Astrocyte (in vitro differentiated cells and primary cell): ENCODE measurements around the gene MGAT3. TPM values are rescaled to one million over a fixed set of nuclear protein-coding genes. Genes with fewer than 3 reads are reported as not detected.

Experiments used
- DNase-seq: peaks from one replicate; pipeline ENCODE4 v3.0.0-alpha.2; 2010; ENCODE audit warnings: low read depth
- FAIRE-seq: peaks from 2 replicates; lab custom pipeline; 2011; peaks lifted over from hg19 to GRCh38; lab: Jason Lieb, UNC
- H2AFZ ChIP-seq: 2 replicates; pipeline ENCODE4 v1.6.0; 2012; ENCODE audit warnings: low read depth, low read length, inconsistent platforms
- H3K27ac ChIP-seq: 2 replicates; pipeline ENCODE4 v1.5.1; 2011; ENCODE audit warnings: low read depth, low read length, inconsistent platforms
- H3K27me3 ChIP-seq: 2 replicates; pipeline ENCODE4 v1.6.0; 2011; ENCODE audit warnings: low read length, inconsistent platforms; ENCODE audit not compliant: insufficient read depth
- H3K36me3 ChIP-seq: 2 replicates; pipeline ENCODE4 v1.5.1; 2011; ENCODE audit warnings: low read length, inconsistent platforms; ENCODE audit not compliant: insufficient read depth
- H3K4me1 ChIP-seq: 2 replicates; pipeline ENCODE4 v1.5.1; 2011; ENCODE audit warnings: low read length, inconsistent platforms; ENCODE audit not compliant: insufficient read depth
- H3K4me2 ChIP-seq: 2 replicates; pipeline ENCODE4 v1.6.0; 2012; ENCODE audit warnings: low read length, inconsistent platforms
- H3K4me3 ChIP-seq: 2 replicates; pipeline ENCODE4 v1.5.1; 2011; ENCODE audit warnings: low read depth, mild to moderate bottlenecking, low read length, inconsistent platforms; ENCODE audit not compliant: insufficient read depth
- H3K79me2 ChIP-seq: 2 replicates; pipeline ENCODE4 v1.6.0; 2012; ENCODE audit warnings: mild to moderate bottlenecking, low read length, inconsistent platforms; ENCODE audit not compliant: insufficient read depth
- H3K9ac ChIP-seq: 2 replicates; pipeline ENCODE4 v1.6.0; 2012; ENCODE audit warnings: mild to moderate bottlenecking, low read length, inconsistent platforms
- H3K9me3 ChIP-seq: 2 replicates; pipeline ENCODE4 v1.5.1; 2012; ENCODE audit warnings: low read depth, mild to moderate bottlenecking, low read length, inconsistent platforms; ENCODE audit not compliant: insufficient read depth
- H4K20me1 ChIP-seq: 2 replicates; pipeline ENCODE4 v1.6.0; 2012; ENCODE audit warnings: low read length, inconsistent platforms; ENCODE audit not compliant: insufficient read depth
- H3K27ac Mint-ChIP-seq: one replicate; pipeline ENCODE4 v1.8.0; 2021; ENCODE audit warnings: mild to moderate bottlenecking, mixed read lengths; ENCODE audit not compliant: unreplicated experiment
- H3K27me3 Mint-ChIP-seq: one replicate; pipeline ENCODE4 v1.8.0; 2021; ENCODE audit warnings: low read depth, mixed read lengths; ENCODE audit not compliant: unreplicated experiment
- H3K36me3 Mint-ChIP-seq: one replicate; pipeline ENCODE4 v1.8.0; 2021; ENCODE audit warnings: low read depth, mixed read lengths; ENCODE audit not compliant: unreplicated experiment
- H3K4me1 Mint-ChIP-seq: one replicate; pipeline ENCODE4 v1.8.0; 2021; ENCODE audit warnings: low read depth, mixed read lengths; ENCODE audit not compliant: unreplicated experiment
- H3K4me3 Mint-ChIP-seq: one replicate; pipeline ENCODE4 v1.8.0; 2021; ENCODE audit warnings: mild to moderate bottlenecking, moderate library complexity, mixed read lengths; ENCODE audit not compliant: unreplicated experiment
- H3K9me3 Mint-ChIP-seq: one replicate; pipeline ENCODE4 v1.8.0; 2021; ENCODE audit warnings: mild to moderate bottlenecking, mixed read lengths; ENCODE audit not compliant: unreplicated experiment
- EZH2 ChIP-seq: IDR thresholded peaks from 2 replicates; pipeline ENCODE4 v1.6.1; 2012; ENCODE audit warnings: mild to moderate bottlenecking, low read length, inconsistent platforms; ENCODE audit not compliant: insufficient read depth
- total RNA-seq: library from RNA; stranded (reverse); gene quantifications from 2 replicates; pipeline ENCODE4 v1.2.1, GENCODE V29; 2021
- TF ChIP-seq, protein P1 (sequence below): IDR thresholded peaks from 2 replicates; pipeline ENCODE4 v1.5.1; 2011; ENCODE audit warnings: low read depth, mild to moderate bottlenecking, inconsistent platforms, low read length, moderate library complexity; ENCODE audit not compliant: insufficient read depth

MGAT3 gene
- total RNA-seq, 1 donor from 2014 or later: 7.9 TPM

DNA sequence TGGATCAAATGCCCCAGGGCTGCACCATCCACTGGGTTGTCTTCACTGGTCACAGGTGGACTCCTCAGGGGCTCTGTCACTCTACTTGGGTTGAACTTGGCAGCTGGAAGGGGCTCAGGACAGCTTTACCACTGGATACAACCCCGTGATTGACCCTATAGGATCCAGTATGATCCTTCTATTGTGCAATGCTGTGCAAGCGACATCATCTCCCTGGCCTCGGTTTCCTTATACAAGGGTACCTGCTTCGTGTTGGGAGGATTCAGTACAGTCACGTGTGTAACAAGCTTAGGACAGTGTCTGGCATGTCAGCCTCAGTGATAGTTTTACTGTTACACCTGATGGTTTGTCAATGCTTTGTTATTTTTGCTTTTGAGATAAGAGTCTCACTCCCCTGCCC lies 24.8 kb downstream of the MGAT3 start:
- H3K79me2 ChIP-seq: no peaks in the 10 kb centered on the region
- no peak overlapping the region for H3K27ac ChIP-seq
- Mint-ChIP-seq H3K9me3 (peaks cover 2% of the 10 kb centered on the region), H3K27me3 (peaks cover 8% of the 10 kb centered on the region), H3K4me1 (peaks cover under 1% of the 10 kb centered on the region), H3K36me3 (no peaks in the 10 kb centered on the region), H3K27ac (no peak overlapping the region), H3K4me3 (no peak overlapping the region)
- no peak overlapping the region for H3K9ac ChIP-seq
- H3K4me3 ChIP-seq: no peak overlapping the region
- TF ChIP-seq EZH2: no peak
- TF ChIP-seq, protein P1, sequence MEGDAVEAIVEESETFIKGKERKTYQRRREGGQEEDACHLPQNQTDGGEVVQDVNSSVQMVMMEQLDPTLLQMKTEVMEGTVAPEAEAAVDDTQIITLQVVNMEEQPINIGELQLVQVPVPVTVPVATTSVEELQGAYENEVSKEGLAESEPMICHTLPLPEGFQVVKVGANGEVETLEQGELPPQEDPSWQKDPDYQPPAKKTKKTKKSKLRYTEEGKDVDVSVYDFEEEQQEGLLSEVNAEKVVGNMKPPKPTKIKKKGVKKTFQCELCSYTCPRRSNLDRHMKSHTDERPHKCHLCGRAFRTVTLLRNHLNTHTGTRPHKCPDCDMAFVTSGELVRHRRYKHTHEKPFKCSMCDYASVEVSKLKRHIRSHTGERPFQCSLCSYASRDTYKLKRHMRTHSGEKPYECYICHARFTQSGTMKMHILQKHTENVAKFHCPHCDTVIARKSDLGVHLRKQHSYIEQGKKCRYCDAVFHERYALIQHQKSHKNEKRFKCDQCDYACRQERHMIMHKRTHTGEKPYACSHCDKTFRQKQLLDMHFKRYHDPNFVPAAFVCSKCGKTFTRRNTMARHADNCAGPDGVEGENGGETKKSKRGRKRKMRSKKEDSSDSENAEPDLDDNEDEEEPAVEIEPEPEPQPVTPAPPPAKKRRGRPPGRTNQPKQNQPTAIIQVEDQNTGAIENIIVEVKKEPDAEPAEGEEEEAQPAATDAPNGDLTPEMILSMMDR: no peak
- FAIRE-seq (no peak), DNase-seq (no peak)
- no peaks in the 10 kb centered on the region for H3K36me3 ChIP-seq
- no peaks in the 10 kb centered on the region for H4K20me1 ChIP-seq
- H3K4me2 ChIP-seq: no peak overlapping the region
- no peaks in the 10 kb centered on the region for H3K9me3 ChIP-seq
- no peaks in the 10 kb centered on the region for H3K27me3 ChIP-seq
- no peak overlapping the region for H2AFZ ChIP-seq
- no peaks in the 10 kb centered on the region for H3K4me1 ChIP-seq

DNA sequence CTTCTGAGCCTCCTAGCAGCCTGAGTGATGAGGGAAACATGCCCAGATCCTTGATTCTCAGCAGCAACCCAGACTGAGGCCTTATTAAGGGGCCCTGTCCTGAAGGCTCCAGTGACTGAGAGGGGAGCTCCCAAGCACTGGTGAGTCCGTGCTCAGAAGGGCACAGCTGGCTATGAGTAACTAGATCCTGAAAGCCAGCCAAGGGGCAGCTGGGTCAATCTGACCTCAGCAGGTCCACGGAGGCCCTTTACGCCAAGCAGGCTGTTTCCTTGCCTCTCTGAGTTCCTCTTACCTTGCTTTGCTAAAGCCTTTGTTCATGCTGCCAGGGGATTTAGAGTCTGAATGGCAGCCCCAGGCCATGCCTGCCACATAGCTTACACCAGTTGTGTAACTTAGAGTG lies 26.0 kb downstream of the MGAT3 start:
- peaks cover 2% of the 10 kb centered on the region for H3K9me3 Mint-ChIP-seq
- Histone ChIP-seq H2AFZ (no peak overlapping the region), H3K4me3 (no peak overlapping the region), H4K20me1 (no peaks in the 10 kb centered on the region), H3K79me2 (no peaks in the 10 kb centered on the region), H3K27me3 (no peaks in the 10 kb centered on the region), H3K9me3 (no peaks in the 10 kb centered on the region), H3K4me2 (no peak overlapping the region), H3K27ac (no peak overlapping the region), H3K36me3 (no peaks in the 10 kb centered on the region), H3K4me1 (no peaks in the 10 kb centered on the region), H3K9ac (no peak overlapping the region)
- peaks cover 8% of the 10 kb centered on the region for H3K27me3 Mint-ChIP-seq
- FAIRE-seq: no peak
- H3K4me1 Mint-ChIP-seq: no peaks in the 10 kb centered on the region
- H3K36me3 Mint-ChIP-seq: no peaks in the 10 kb centered on the region
- DNase-seq: no peak
- no peak overlapping the region for H3K4me3 Mint-ChIP-seq
- H3K27ac Mint-ChIP-seq: no peak overlapping the region
- TF ChIP-seq, protein P1: no peak
- TF ChIP-seq EZH2: no peak

DNA sequence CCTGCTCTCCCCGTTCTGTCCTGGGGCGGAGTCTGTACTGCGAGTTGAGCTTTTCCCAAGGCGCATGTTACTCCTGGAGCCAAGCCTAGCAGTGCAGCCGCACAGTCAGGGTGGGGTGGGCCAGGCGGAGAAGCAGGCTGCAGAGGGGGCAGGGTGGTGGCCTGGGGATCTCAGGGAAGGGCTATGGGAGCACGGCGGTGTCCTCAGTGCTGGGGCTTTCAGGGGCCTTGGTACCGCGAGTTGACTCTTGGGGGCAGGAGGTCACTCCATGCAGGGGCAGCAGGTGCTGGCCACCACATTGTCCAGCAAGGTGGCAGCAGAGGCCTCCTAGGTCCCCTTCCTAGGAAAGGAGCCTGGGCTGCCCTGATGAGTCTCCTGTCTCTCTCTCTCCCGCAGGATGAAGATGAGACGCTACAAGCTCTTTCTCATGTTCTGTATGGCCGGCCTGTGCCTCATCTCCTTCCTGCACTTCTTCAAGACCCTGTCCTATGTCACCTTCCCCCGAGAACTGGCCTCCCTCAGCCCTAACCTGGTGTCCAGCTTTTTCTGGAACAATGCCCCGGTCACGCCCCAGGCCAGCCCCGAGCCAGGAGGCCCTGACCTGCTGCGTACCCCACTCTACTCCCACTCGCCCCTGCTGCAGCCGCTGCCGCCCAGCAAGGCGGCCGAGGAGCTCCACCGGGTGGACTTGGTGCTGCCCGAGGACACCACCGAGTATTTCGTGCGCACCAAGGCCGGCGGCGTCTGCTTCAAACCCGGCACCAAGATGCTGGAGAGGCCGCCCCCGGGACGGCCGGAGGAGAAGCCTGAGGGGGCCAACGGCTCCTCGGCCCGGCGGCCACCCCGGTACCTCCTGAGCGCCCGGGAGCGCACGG lies 30.4 kb downstream of the MGAT3 start:
- no peak overlapping the region for H3K4me3 Mint-ChIP-seq
- Histone ChIP-seq H3K4me2 (no peak overlapping the region), H3K4me1 (no peaks in the 10 kb centered on the region), H2AFZ (no peak overlapping the region), H3K36me3 (no peaks in the 10 kb centered on the region), H3K27me3 (no peaks in the 10 kb centered on the region), H3K4me3 (no peak overlapping the region), H3K27ac (no peak overlapping the region), H3K79me2 (no peaks in the 10 kb centered on the region), H3K9me3 (no peaks in the 10 kb centered on the region), H4K20me1 (no peaks in the 10 kb centered on the region), H3K9ac (no peak overlapping the region)
- H3K27ac Mint-ChIP-seq: no peak overlapping the region
- DNase-seq (no peak), FAIRE-seq (no peak)
- no peaks in the 10 kb centered on the region for H3K9me3 Mint-ChIP-seq
- no peaks in the 10 kb centered on the region for H3K4me1 Mint-ChIP-seq
- peaks cover 4% of the 10 kb centered on the region for H3K36me3 Mint-ChIP-seq
- TF ChIP-seq EZH2: no peak
- TF ChIP-seq, protein P1: no peak
- H3K27me3 Mint-ChIP-seq: peaks cover 4% of the 10 kb centered on the region
